GM12873 (cell line): ENCODE measurements around the gene SERPINA5.

ENCODE experiments used
- CTCF ChIP-seq: IDR thresholded peaks from 2 replicates; pipeline ENCODE4 v1.5.1; 2012; ENCODE audit warnings: low read depth, mild to moderate bottlenecking, moderate library complexity, low read length, control low read depth; ENCODE audit not compliant: insufficient read depth; ENCODE audit errors: missing control alignments

SERPINA5 gene

GRCh38 chr14:94631050-94631449 lies 49.8 kb downstream of the SERPINA5 start:
- TF ChIP-seq CTCF: no peak

GRCh38 chr14:94631536-94632304 lies 50.5 kb downstream of the SERPINA5 start:
- no peak for TF ChIP-seq CTCF

- no peak for TF ChIP-seq CTCF
These were observed 51.0 kb downstream of the SERPINA5 start for GRCh38 chr14:94632305-94632590.

GRCh38 chr14:94633121-94633520 lies 51.9 kb downstream of the SERPINA5 start:
- TF ChIP-seq CTCF: no peak

GRCh38 chr14:94635154-94635553 lies 53.9 kb downstream of the SERPINA5 start:
- TF ChIP-seq CTCF: no peak

- TF ChIP-seq CTCF: peak; percentile 23
These were observed 55.7 kb downstream of the SERPINA5 start for GRCh38 chr14:94636744-94637412.

GRCh38 chr14:94638339-94638738 lies 57.1 kb downstream of the SERPINA5 start:
- no peak for TF ChIP-seq CTCF
